Neural cell (in vitro differentiated cells): Measurements from ENCODE around the gene CEP85L. TPM values are rescaled to one million over a fixed set of nuclear protein-coding genes. Genes with fewer than 3 reads are reported as not detected.

Experiments
- H2AFZ ChIP-seq: fragments of 200-600, 300-800 bp; sonication (generic), shearing (Covaris generic); 2 replicates; pipeline ENCODE4 v1.6.0; 2014; ENCODE audit warnings: low read depth, mild to moderate bottlenecking, antibody characterized with exemption, low read length, moderate library complexity
- H3F3A ChIP-seq: fragments of 200-600 bp; shearing (Covaris generic); 2 replicates; pipeline ENCODE4 v1.6.1; 2016; ENCODE audit warnings: mild to moderate bottlenecking, moderate library complexity, mixed read lengths, antibody characterized with exemption, low read length; ENCODE audit not compliant: insufficient read depth, poor library complexity, severe bottlenecking
- H3K27ac ChIP-seq: fragments of 200-600, 300-800 bp; sonication (generic), shearing (Covaris generic); 2 replicates; pipeline ENCODE4 v1.5.1; 2014; ENCODE audit warnings: mild to moderate bottlenecking, low read length, moderate library complexity
- H3K27me3 ChIP-seq: fragments of 300-800, 200-600 bp; sonication (generic), shearing (Covaris generic); 2 replicates; pipeline ENCODE4 v1.6.0; 2014; ENCODE audit warnings: mild to moderate bottlenecking, low read depth, low read length, moderate library complexity; ENCODE audit not compliant: insufficient read depth
- H3K36me3 ChIP-seq: fragments of 300-800, 200-600 bp; sonication (generic), shearing (Covaris generic); 2 replicates; pipeline ENCODE4 v1.5.1; 2014; ENCODE audit warnings: mild to moderate bottlenecking, antibody characterized with exemption, low read length, moderate library complexity; ENCODE audit not compliant: insufficient read depth
- H3K4me2 ChIP-seq: fragments of 300-800, 200-600 bp; sonication (generic), shearing (Covaris generic); 2 replicates; pipeline ENCODE4 v1.6.0; 2014; ENCODE audit warnings: mild to moderate bottlenecking, low read length
- H3K4me3 ChIP-seq: fragments of 300-800, 200-600 bp; sonication (generic), shearing (Covaris generic); 2 replicates; pipeline ENCODE4 v1.5.1; 2014; ENCODE audit warnings: mild to moderate bottlenecking, low read length, moderate library complexity
- H3K79me2 ChIP-seq: fragments of 200-600 bp; shearing (Covaris generic); replicated peaks from 2 replicates; pipeline ENCODE4 v1.6.0; 2014; ENCODE audit warnings: mild to moderate bottlenecking, low read length, moderate library complexity; ENCODE audit not compliant: insufficient read depth
- H3K9ac ChIP-seq: fragments of 300-800, 200-600 bp; sonication (generic), shearing (Covaris generic); 2 replicates; pipeline ENCODE4 v1.6.1; 2016; ENCODE audit warnings: mild to moderate bottlenecking, low read length, mixed read lengths
- H3K9me2 ChIP-seq: fragments of 200-600 bp; shearing (Covaris generic); 2 replicates; pipeline ENCODE4 v1.6.1; 2016; ENCODE audit warnings: mild to moderate bottlenecking, low read length, mixed read lengths; ENCODE audit not compliant: insufficient read depth
- H3K9me3 ChIP-seq: fragments of 200-600, 300-800 bp; sonication (generic), shearing (Covaris generic); 2 replicates; pipeline ENCODE4 v1.6.1; 2016; ENCODE audit warnings: mild to moderate bottlenecking, mixed run types, low read length, moderate library complexity, mixed read lengths
- H4K20me1 ChIP-seq: fragments of 200-600 bp; shearing (Covaris generic); 2 replicates; pipeline ENCODE4 v1.6.1; 2016; ENCODE audit warnings: mild to moderate bottlenecking, mixed run types; ENCODE audit not compliant: insufficient read depth
- EP300 ChIP-seq: fragments of 450-650 bp; conservative IDR thresholded peaks from 2 replicates; pipeline ENCODE4 v1.6.1; 2014; ENCODE audit warnings: antibody characterized with exemption, mild to moderate bottlenecking, moderate library complexity; ENCODE audit not compliant: poor library complexity, severe bottlenecking
- EZH2 ChIP-seq: fragments of 200-600, 300-800 bp; shearing (Covaris generic), sonication (generic); IDR thresholded peaks from 2 replicates; pipeline ENCODE4 v1.6.1; 2014; ENCODE audit warnings: antibody characterized with exemption, low read length, borderline replicate concordance, mild to moderate bottlenecking; ENCODE audit not compliant: insufficient read depth, poor library complexity, severe bottlenecking
- MXI1 ChIP-seq: fragments of 450-650 bp; conservative IDR thresholded peaks from 2 replicates; pipeline ENCODE4 v1.6.1; 2014; ENCODE audit warnings: antibody characterized with exemption, mild to moderate bottlenecking; ENCODE audit not compliant: poor library complexity, severe bottlenecking
- POLR2AphosphoS5 ChIP-seq: IDR thresholded peaks from 2 replicates; pipeline ENCODE4 v1.6.1; 2012
- RAD21 ChIP-seq: fragments of 450-650 bp; conservative IDR thresholded peaks from 2 replicates; pipeline ENCODE4 v1.6.1; 2014; ENCODE audit warnings: antibody characterized with exemption, mild to moderate bottlenecking, moderate library complexity
- SMC3 ChIP-seq: fragments of 450-650 bp; conservative IDR thresholded peaks from 2 replicates; pipeline ENCODE4 v1.6.1; 2014; ENCODE audit warnings: antibody characterized with exemption, mild to moderate bottlenecking, moderate library complexity; ENCODE audit not compliant: poor library complexity
- TAF1 ChIP-seq: IDR thresholded peaks from 2 replicates; pipeline ENCODE4 v1.6.1; 2012; ENCODE audit warnings: low read depth
- polyA plus RNA-seq: library from polyadenylated mRNA; depleted of rRNA; stranded (reverse); fragments of >200 nt; gene quantifications from 2 replicates; pipeline ENCODE4 v1.2.3, GENCODE V29; 2014
- TF ChIP-seq, protein P1 (sequence below): fragments of 450-650 bp; IDR thresholded peaks from 2 replicates; pipeline ENCODE4 v1.5.1; 2014; ENCODE audit warnings: antibody characterized with exemption, mild to moderate bottlenecking, moderate library complexity; ENCODE audit not compliant: poor library complexity, severe bottlenecking
- TF ChIP-seq, protein P2 (sequence below): IDR thresholded peaks from 2 replicates; pipeline ENCODE4 v1.6.1; 2012; ENCODE audit warnings: borderline replicate concordance

Gene CEP85L
- polyA plus RNA-seq, 1 donor from 2014 or later: 17.0 TPM

GRCh38 chr6:118627724-118628123, 23.7 kb downstream of the CEP85L start:
- no peak overlapping the region for H2AFZ ChIP-seq
- no peaks in the 10 kb centered on the region for H4K20me1 ChIP-seq
- no peaks in the 10 kb centered on the region for H3K9me3 ChIP-seq
- H3F3A ChIP-seq: no peaks in the 10 kb centered on the region
- no peak overlapping the region for H3K4me3 ChIP-seq
- no peaks in the 10 kb centered on the region for H3K36me3 ChIP-seq
- H3K4me2 ChIP-seq: no peak overlapping the region
- no peaks in the 10 kb centered on the region for H3K9me2 ChIP-seq
- H3K27me3 ChIP-seq: no peaks in the 10 kb centered on the region
- peaks cover 7% of the 10 kb centered on the region for H3K79me2 ChIP-seq
- H3K27ac ChIP-seq: no peak overlapping the region
- no peak for TF ChIP-seq MXI1
- TF ChIP-seq SMC3: no peak
- TF ChIP-seq RAD21: no peak
- no peak for TF ChIP-seq EZH2
- no peak for TF ChIP-seq TAF1
- TF ChIP-seq, protein P1, sequence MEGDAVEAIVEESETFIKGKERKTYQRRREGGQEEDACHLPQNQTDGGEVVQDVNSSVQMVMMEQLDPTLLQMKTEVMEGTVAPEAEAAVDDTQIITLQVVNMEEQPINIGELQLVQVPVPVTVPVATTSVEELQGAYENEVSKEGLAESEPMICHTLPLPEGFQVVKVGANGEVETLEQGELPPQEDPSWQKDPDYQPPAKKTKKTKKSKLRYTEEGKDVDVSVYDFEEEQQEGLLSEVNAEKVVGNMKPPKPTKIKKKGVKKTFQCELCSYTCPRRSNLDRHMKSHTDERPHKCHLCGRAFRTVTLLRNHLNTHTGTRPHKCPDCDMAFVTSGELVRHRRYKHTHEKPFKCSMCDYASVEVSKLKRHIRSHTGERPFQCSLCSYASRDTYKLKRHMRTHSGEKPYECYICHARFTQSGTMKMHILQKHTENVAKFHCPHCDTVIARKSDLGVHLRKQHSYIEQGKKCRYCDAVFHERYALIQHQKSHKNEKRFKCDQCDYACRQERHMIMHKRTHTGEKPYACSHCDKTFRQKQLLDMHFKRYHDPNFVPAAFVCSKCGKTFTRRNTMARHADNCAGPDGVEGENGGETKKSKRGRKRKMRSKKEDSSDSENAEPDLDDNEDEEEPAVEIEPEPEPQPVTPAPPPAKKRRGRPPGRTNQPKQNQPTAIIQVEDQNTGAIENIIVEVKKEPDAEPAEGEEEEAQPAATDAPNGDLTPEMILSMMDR: no peak
- no peak for TF ChIP-seq EP300
- TF ChIP-seq, protein P2, sequence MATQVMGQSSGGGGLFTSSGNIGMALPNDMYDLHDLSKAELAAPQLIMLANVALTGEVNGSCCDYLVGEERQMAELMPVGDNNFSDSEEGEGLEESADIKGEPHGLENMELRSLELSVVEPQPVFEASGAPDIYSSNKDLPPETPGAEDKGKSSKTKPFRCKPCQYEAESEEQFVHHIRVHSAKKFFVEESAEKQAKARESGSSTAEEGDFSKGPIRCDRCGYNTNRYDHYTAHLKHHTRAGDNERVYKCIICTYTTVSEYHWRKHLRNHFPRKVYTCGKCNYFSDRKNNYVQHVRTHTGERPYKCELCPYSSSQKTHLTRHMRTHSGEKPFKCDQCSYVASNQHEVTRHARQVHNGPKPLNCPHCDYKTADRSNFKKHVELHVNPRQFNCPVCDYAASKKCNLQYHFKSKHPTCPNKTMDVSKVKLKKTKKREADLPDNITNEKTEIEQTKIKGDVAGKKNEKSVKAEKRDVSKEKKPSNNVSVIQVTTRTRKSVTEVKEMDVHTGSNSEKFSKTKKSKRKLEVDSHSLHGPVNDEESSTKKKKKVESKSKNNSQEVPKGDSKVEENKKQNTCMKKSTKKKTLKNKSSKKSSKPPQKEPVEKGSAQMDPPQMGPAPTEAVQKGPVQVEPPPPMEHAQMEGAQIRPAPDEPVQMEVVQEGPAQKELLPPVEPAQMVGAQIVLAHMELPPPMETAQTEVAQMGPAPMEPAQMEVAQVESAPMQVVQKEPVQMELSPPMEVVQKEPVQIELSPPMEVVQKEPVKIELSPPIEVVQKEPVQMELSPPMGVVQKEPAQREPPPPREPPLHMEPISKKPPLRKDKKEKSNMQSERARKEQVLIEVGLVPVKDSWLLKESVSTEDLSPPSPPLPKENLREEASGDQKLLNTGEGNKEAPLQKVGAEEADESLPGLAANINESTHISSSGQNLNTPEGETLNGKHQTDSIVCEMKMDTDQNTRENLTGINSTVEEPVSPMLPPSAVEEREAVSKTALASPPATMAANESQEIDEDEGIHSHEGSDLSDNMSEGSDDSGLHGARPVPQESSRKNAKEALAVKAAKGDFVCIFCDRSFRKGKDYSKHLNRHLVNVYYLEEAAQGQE: no peak
- TF ChIP-seq POLR2AphosphoS5: no peak
- H3K9ac ChIP-seq: no peak overlapping the region

- H3K36me3 ChIP-seq: no peaks in the 10 kb centered on the region
- H3K27me3 ChIP-seq: no peaks in the 10 kb centered on the region
- no peaks in the 10 kb centered on the region for H3K9me2 ChIP-seq
- H3K27ac ChIP-seq: no peak overlapping the region
- H3F3A ChIP-seq: no peaks in the 10 kb centered on the region
- no peaks in the 10 kb centered on the region for H3K9me3 ChIP-seq
- no peak overlapping the region for H2AFZ ChIP-seq
- H3K4me2 ChIP-seq: no peak overlapping the region
- TF ChIP-seq, protein P1: no peak
- no peak for TF ChIP-seq EZH2
- no peak for TF ChIP-seq EP300
- TF ChIP-seq, protein P2: no peak
- TF ChIP-seq TAF1: no peak
- no peak for TF ChIP-seq POLR2AphosphoS5
- no peak for TF ChIP-seq RAD21
- no peak for TF ChIP-seq SMC3
- no peak for TF ChIP-seq MXI1
- no peak overlapping the region for H3K4me3 ChIP-seq
- peaks cover 7% of the 10 kb centered on the region for H3K79me2 ChIP-seq
- no peaks in the 10 kb centered on the region for H4K20me1 ChIP-seq
- no peak overlapping the region for H3K9ac ChIP-seq
Observed at GRCh38 chr6:118625833-118626232, 25.6 kb downstream of the CEP85L start.
